Subcutaneous adipose tissue (tissue), 4 donors: ENCODE data around the gene SLC25A34. TPM values are rescaled to one million over a fixed set of nuclear protein-coding genes. Genes with fewer than 3 reads are reported as not detected.

ENCODE experiments used
- total RNA-seq, 4 donors: library from RNA; depleted of rRNA; stranded (reverse); fragments of >200 nt; gene quantifications; one replicate each; pipeline ENCODE4 v1.1.0, GENCODE V29; 2016
- TF ChIP-seq, protein P1 (sequence below): fragments of 450-650 bp; IDR thresholded peaks from one replicate; pipeline ENCODE4 v1.5.1; 2016; ENCODE audit warnings: low read depth, mild to moderate bottlenecking, control low read depth, antibody characterized with exemption, moderate library complexity

The SLC25A34 gene
- total RNA-seq, 4 donors from 2014 or later: 0.44 to 11.1 (median 1.1) TPM

DNA sequence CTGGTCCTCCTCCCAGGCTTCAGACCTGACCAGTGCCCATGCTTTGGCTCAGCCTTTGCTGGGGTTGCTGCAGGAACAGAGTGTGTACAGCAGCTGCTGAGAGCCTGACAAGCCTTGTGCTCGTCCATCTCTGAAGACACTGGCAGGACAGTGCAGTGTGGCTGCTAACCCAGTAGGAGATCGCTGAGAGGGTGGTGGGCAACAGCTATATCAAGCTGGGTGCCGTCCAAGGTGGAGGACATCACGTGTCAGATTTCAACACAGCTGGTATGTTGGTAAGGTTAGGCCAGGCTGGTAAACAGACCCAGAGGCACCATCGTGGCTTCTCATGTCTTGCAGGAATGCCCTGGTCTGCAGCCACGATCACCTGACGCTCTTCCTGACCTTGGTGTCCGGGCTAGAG is 17.9 kb upstream of the SLC25A34 start:
- TF ChIP-seq, protein P1, sequence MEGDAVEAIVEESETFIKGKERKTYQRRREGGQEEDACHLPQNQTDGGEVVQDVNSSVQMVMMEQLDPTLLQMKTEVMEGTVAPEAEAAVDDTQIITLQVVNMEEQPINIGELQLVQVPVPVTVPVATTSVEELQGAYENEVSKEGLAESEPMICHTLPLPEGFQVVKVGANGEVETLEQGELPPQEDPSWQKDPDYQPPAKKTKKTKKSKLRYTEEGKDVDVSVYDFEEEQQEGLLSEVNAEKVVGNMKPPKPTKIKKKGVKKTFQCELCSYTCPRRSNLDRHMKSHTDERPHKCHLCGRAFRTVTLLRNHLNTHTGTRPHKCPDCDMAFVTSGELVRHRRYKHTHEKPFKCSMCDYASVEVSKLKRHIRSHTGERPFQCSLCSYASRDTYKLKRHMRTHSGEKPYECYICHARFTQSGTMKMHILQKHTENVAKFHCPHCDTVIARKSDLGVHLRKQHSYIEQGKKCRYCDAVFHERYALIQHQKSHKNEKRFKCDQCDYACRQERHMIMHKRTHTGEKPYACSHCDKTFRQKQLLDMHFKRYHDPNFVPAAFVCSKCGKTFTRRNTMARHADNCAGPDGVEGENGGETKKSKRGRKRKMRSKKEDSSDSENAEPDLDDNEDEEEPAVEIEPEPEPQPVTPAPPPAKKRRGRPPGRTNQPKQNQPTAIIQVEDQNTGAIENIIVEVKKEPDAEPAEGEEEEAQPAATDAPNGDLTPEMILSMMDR: no peak

DNA sequence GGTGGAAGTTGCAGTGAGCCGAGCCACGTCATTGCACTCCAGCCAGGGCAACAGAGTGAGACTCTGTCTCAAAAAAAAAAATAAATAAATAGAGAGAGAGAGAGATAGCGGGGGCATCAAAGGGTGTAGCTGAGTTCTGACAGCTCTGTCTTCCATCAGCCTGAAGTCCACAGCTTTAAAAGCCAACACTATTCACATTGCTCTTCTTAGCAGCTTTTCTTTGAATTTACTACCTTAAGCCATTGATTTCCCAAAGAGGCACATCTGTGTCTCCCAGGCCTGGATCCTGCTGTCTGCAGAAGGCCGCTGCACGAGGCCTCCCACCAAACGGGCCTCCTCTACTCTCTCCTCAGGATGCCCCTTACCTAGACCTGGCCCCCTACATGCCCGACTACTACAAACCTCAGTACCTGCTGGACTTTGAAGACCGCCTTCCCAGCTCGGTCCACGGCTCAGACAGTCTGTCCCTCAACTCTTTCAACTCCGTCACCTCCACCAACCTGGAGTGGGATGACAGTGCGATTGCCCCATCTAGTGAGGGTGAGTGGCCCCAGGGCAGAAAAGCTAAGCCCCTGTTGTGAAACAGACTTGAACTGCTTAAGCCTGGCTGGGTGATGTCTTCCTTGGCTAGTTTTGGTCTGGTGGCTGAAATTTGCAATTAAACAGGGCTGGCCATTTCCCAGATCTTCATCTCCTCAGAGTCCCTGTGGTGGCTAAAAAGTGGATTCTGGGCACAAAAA is 16.5 kb upstream of the SLC25A34 start:
- TF ChIP-seq, protein P1: no peak

DNA sequence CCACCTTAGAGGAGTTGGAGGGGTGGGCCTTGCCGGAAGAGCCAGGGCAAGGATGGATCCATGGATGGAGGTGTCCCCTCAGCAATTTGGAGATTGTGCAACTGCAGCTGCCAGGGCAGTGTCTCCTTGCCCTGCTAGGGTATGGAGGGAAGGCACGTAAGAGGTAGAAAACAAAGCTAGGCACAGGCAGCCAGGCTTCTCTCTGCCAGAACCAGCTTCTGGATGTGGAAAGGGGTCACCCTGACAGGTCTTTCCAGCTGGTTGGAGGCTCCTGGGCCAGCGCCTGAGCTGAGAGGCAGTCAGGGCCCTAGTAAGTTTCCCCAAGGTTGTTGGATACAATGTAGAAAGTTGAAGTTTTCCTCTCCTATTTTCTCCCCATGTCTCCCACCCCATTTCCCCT is 15.2 kb upstream of the SLC25A34 start:
- TF ChIP-seq, protein P1: no peak

DNA sequence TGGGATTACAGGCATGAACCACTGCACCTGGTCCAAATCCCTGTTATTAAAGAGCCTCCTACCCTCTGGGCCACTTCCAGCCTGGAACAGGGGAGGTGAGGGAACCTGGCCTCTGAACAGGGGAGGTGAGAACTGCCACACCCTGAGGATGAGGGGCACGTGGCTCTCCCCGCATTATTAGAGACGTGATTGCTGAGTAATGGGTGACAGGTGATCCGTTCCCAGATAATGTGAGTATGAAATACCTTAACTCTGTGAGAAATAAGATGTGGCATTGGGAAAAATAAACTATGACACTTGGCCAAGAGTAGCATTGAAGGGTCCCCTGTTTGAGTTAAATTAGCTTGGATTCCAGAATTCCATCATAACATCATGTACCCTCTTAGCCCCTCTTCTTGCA is 13.6 kb upstream of the SLC25A34 start:
- TF ChIP-seq, protein P1: no peak

DNA sequence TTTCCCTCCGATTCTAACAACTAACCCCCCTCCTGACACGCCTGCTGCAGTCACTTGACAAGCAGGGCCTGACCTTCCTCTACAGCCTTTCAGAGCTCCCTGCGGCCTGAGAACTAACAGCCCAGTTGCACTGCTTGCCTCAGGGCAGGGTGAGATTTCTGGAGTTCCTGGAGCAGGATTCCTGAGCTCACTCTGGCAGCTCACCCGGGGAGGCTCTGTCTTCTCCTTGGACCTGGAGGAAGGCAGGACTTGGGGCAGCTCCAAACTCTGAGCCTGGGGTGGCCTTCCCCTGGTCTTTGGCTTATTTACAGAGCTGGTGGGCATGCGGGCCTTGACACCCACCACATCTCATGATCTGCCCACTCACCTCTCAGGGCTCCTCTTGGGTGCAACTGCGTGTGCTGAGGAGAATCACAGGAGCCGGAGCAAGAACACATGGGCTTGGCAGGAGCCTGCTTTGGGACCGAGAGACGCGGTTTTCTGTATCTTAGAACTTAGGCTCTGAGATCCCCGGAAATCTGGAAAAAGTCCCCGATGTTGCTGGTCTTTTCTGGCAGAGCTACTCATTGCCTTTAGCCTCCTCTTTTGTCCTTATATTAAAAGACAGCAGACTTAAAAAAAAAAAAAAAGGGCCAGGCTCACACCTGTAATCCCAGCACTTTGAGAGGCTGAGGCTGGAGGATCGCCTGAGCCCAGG is 13.1 kb upstream of the SLC25A34 start:
- TF ChIP-seq, protein P1: no peak

DNA sequence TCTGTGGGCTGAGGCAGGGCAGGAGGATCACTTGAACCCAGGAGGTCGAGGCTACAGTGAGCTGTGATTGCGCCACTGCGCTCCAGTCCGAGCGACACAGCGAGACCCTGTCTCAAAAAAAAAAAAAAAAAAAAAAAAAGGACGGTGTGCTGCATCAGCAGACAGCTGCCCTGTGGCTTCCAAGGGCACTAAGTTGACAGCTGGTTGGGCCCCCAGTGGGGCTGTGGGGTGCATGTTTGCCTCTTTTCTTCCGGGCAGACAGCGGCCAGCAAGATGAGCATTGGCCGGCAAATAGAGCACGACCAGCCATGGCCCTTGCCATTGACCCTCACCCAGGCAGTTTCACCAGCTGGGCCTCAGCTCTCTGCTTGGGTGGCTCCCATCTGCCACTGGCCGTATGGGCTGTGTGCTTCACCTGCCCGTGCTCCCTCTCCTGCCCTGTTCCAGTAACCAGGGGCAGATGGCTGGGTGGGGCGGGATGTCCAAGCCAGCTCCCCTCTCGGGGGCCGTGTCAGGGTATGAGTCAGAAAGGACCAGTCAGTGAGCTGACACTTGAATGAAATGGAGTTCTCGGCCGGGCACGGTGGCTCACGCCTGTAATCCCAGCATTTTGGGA is 12.3 kb upstream of the SLC25A34 start:
- TF ChIP-seq, protein P1: no peak
